ENCODE measurements around the gene NME9. TPM values are rescaled to one million over a fixed set of nuclear protein-coding genes. Genes with fewer than 3 reads are reported as not detected.

Gene NME9
- total and polyA plus RNA-seq, 11 donors = not detected

DNA sequence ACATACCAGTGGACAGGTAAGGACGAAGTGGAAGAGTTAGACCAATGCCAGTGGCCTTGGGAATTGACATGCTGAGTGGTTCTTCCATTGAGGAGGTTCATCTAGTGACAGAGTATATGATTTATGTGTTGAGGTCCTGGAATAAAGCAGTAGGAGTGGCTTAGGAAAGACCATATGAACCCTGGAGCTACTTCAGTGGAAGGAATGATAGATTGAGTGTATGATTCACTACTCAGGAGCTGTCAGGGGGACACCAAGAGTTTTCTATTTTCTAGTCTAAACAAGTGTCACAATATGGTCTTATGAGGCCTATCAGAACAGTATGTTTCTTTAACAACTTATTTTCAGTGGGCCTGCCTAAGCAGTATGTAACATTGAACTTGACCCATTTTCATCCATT lies 63.9 kb downstream of the NME9 start:
- ATAC-seq = no peak
- H3K27ac ChIP-seq = no peak overlapping the region
- H3K9me3 ChIP-seq = no peaks in the 10 kb centered on the region
- intact Hi-C loops (cut with DNase I) = loop anchor here in 1 of 10 donors (5.0 kb wide), 1 partner anchor 33 kb away; no protein-coding TSS in a partner anchor
- H3K27me3 ChIP-seq = no peaks in the 10 kb centered on the region
- DNase-seq = no peak
- H3K36me3 ChIP-seq = peaks cover 0 to 86% (median 56%) of the 10 kb centered on the region in 9 donors
- WGBS, 4 donors = 91 to 98% (median 96%) methylated on average over 1 of the region's 1 CpG
- no peaks in the 10 kb centered on the region for H3K4me1 ChIP-seq
- H3K4me3 ChIP-seq = no peak overlapping the region
- no peak for TF ChIP-seq POLR2A (IDR thresholded peaks at IDR 0.05)
- TF ChIP-seq, protein P1, sequence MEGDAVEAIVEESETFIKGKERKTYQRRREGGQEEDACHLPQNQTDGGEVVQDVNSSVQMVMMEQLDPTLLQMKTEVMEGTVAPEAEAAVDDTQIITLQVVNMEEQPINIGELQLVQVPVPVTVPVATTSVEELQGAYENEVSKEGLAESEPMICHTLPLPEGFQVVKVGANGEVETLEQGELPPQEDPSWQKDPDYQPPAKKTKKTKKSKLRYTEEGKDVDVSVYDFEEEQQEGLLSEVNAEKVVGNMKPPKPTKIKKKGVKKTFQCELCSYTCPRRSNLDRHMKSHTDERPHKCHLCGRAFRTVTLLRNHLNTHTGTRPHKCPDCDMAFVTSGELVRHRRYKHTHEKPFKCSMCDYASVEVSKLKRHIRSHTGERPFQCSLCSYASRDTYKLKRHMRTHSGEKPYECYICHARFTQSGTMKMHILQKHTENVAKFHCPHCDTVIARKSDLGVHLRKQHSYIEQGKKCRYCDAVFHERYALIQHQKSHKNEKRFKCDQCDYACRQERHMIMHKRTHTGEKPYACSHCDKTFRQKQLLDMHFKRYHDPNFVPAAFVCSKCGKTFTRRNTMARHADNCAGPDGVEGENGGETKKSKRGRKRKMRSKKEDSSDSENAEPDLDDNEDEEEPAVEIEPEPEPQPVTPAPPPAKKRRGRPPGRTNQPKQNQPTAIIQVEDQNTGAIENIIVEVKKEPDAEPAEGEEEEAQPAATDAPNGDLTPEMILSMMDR (IDR thresholded peaks at IDR 0.05) = no peak

DNA sequence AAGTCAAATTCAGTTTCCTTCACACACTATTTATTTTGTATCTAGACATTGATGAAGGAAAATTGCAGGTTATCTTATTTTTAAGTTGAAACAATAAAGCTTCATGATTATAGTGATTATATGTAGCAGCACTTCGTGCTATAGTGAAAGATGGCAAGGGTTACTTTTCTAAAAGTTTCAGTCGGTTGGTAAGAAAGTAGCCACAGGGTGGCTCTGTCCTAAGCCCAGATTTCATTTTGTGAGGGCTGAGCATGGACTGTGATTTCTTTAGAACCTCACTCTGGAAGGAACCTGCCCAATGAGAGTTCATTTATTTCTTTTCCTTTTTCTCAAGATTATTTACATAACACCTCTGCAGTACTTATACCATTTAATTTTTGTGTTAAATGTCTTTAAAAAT lies 66.5 kb downstream of the NME9 start:
- no peak for TF ChIP-seq POLR2A (IDR thresholded peaks at IDR 0.05)
- TF ChIP-seq, protein P1 (IDR thresholded peaks at IDR 0.05) = peak in 2 of 12 donors; percentile 18 to 23
- intact Hi-C loops (cut with DNase I) = no loop called here

DNA sequence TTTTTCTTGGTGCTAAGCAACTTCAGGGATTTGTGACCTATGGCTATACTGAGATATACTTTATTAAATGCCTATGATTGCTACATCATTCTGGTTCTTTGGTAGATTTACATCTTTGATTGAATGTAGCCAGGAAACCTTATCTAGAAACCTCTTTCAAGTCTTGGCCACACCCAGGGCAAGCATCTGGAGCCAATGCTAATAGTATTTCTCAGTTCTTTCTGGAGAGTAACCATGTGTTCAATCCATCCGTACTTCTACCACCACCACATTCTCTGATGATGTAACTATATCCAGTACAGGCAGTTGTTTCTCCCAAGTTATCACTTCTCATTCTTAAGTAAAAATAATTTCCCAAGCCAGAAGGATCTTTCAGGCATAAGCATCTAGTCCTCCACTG lies 69.0 kb downstream of the NME9 start:
- Histone ChIP-seq H3K9me3 (no peaks in the 10 kb centered on the region), H3K4me1 (no peaks in the 10 kb centered on the region), H3K4me3 (no peak overlapping the region), H3K27me3 (no peaks in the 10 kb centered on the region), H3K27ac (no peak overlapping the region), H3K36me3 (peaks cover 0 to 46% (median 35%) of the 10 kb centered on the region in 9 donors)
- DNase-seq = no peak
- WGBS, 4 donors = 78 to 90% (median 79%) methylated on average over 1 of the region's 1 CpG
- intact Hi-C loops (cut with DNase I) = no loop called here
- TF ChIP-seq POLR2A (IDR thresholded peaks at IDR 0.05) = no peak
- TF ChIP-seq, protein P1 (IDR thresholded peaks at IDR 0.05) = no peak
- no peak for ATAC-seq

More for the DNA sequence above, 66.5 kb downstream of the NME9 start:
- H3K27ac ChIP-seq = no peak overlapping the region
- no peaks in the 10 kb centered on the region for H3K9me3 ChIP-seq
- no peak for DNase-seq
- H3K27me3 ChIP-seq = no peaks in the 10 kb centered on the region
- H3K4me1 ChIP-seq = no peaks in the 10 kb centered on the region
- H3K4me3 ChIP-seq = no peak overlapping the region
- 42 to 64% (median 56%) methylated on average over 2 of the region's 2 CpGs for WGBS, 4 donors
- peaks cover 0 to 71% (median 59%) of the 10 kb centered on the region in 9 donors for H3K36me3 ChIP-seq
- no peak for ATAC-seq

DNA sequence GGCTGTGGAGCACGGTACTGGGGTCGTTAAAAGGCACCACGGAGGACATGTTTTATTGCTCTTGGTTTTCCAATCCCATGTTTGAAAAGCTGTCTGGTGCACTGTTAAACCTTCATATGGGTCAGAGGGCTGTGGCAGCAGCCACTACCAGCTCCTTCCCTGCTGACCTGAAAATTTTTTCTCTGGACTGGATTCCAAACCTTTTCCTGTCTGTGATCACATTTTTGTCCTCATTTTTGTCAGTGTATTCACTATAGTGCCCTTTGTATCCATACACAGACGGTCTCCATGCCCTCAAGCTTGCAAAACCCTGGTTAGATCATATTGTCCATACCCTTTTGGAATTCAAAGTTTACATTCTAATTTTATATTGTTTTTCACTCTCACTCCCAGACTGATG lies 70.5 kb downstream of the NME9 start:
- TF ChIP-seq POLR2A (IDR thresholded peaks at IDR 0.05) = no peak
- TF ChIP-seq, protein P1 (IDR thresholded peaks at IDR 0.05) = no peak
- intact Hi-C loops (cut with DNase I) = no loop called here

More for the DNA sequence above, 70.5 kb downstream of the NME9 start:
- 95 to 96% (median 95%) methylated on average over 4 of the region's 4 CpGs for WGBS, 4 donors
- no peak overlapping the region for H3K27ac ChIP-seq
- H3K36me3 ChIP-seq = peaks cover 0 to 31% (median 22%) of the 10 kb centered on the region in 9 donors
- H3K4me1 ChIP-seq = no peaks in the 10 kb centered on the region
- no peaks in the 10 kb centered on the region for H3K27me3 ChIP-seq
- ATAC-seq (no peak), DNase-seq (no peak)
- H3K4me3 ChIP-seq = no peak overlapping the region
- no peaks in the 10 kb centered on the region for H3K9me3 ChIP-seq
